Kasumi-1 (cell line): Measurements from ENCODE around the gene KCNK15.
"Not testable (repeated sequence)": the region's sequence is repeated elsewhere in the genome, so short reads cannot be mapped to it uniquely, and the experiment has no call there.

ENCODE experiments used
- DNase-seq, 2 experiments: peaks; one replicate each; lab custom pipeline; 2025; lab: John Stamatoyannopoulos, UW

KCNK15 gene

GRCh38 chr20:44745598-44746366, at the start of gene KCNK15:
Gene KCNK15 (plus strand): TSS chr20:44745865. CDS start chr20:44745911, 46 bp downstream.
- DNase-seq = peak in 1 of 2 experiments; percentile 1

- DNase-seq = peak in 1 of 2 experiments; percentile 2
Measured at GRCh38 chr20:44696315-44696714, 49.4 kb upstream of the KCNK15 start.

- not testable (repeated sequence) for DNase-seq
Measured at GRCh38 chr20:44697041-44697440, 48.6 kb upstream of the KCNK15 start.

GRCh38 chr20:44698351-44698750, 47.3 kb upstream of the KCNK15 start:
- DNase-seq = no peak

GRCh38 chr20:44700306-44700705, 45.4 kb upstream of the KCNK15 start:
- DNase-seq = no peak

- no peak for DNase-seq
Measured at GRCh38 chr20:44701118-44701857, 44.4 kb upstream of the KCNK15 start.

GRCh38 chr20:44701858-44702256, 43.8 kb upstream of the KCNK15 start:
- DNase-seq = no peak

- no peak for DNase-seq
Measured at GRCh38 chr20:44702776-44703175, 42.9 kb upstream of the KCNK15 start.

- DNase-seq = no peak
Measured at GRCh38 chr20:44703183-44703925, 42.3 kb upstream of the KCNK15 start.

GRCh38 chr20:44703956-44704488, 41.6 kb upstream of the KCNK15 start:
- no peak for DNase-seq

GRCh38 chr20:44704551-44704971, 41.1 kb upstream of the KCNK15 start:
- no peak for DNase-seq

GRCh38 chr20:44705364-44706094, 40.1 kb upstream of the KCNK15 start:
- DNase-seq = no peak

- no peak for DNase-seq
Measured at GRCh38 chr20:44706301-44707017, 39.2 kb upstream of the KCNK15 start.

GRCh38 chr20:44707018-44707579, 38.6 kb upstream of the KCNK15 start:
- DNase-seq = no peak

- DNase-seq = no peak
Measured at GRCh38 chr20:44709380-44709779, 36.3 kb upstream of the KCNK15 start.

- no peak for DNase-seq
Measured at GRCh38 chr20:44709797-44710196, 35.9 kb upstream of the KCNK15 start.

GRCh38 chr20:44711237-44711636, 34.4 kb upstream of the KCNK15 start:
- DNase-seq = no peak

GRCh38 chr20:44714102-44714700, 31.5 kb upstream of the KCNK15 start:
- DNase-seq = no peak

- DNase-seq = no peak
Measured at GRCh38 chr20:44714701-44715498, 30.8 kb upstream of the KCNK15 start, which contains the start of gene CCN5. Gene CCN5 (plus strand): TSS chr20:44715369. CDS start chr20:44715391, 22 bp downstream.
